ENCODE data around the gene CKS1B.

Gene CKS1B

GRCh38 chr1:155015527-155016230 lies 41.2 kb downstream of the CKS1B start:
- no peak overlapping the region for H3K4me3 ChIP-seq (replicated peaks; ENCODE audit: insufficient read depth, low read length)
- H3K27me3 ChIP-seq (ENCODE audit: insufficient read depth, poor library complexity, severe bottlenecking): no peaks in the 10 kb centered on the region
- H3K27ac ChIP-seq (replicated peaks): no peak overlapping the region
- TF ChIP-seq SPI1 (IDR thresholded peaks at IDR 0.05; ENCODE audit: borderline replicate concordance, low read depth): no peak
- TF ChIP-seq GABPA (IDR thresholded peaks at IDR 0.05; ENCODE audit: low read depth): no peak
- no peak for TF ChIP-seq CTCF (IDR thresholded peaks at IDR 0.05; ENCODE audit: insufficient read depth, low read length)
- peak in 1 of 2 experiments; percentile 45 for DNase-seq (ENCODE audit: low read depth in 1 of 2, low spot score in 1 of 2)

GRCh38 chr1:155016231-155016831 lies 41.9 kb downstream of the CKS1B start:
- Histone ChIP-seq H3K27ac (replicated peaks) (no peak overlapping the region; the same call in 1 of the 2 replicates), H3K4me3 (replicated peaks; ENCODE audit: insufficient read depth, low read length) (no peak overlapping the region), H3K27me3 (ENCODE audit: insufficient read depth, poor library complexity, severe bottlenecking) (no peaks in the 10 kb centered on the region)
- DNase-seq (ENCODE audit: low read depth in 1 of 2, low spot score in 1 of 2): peak in 1 of 2 experiments; percentile 28
- TF ChIP-seq CTCF (IDR thresholded peaks at IDR 0.05; ENCODE audit: insufficient read depth, low read length): no peak
- TF ChIP-seq SPI1 (IDR thresholded peaks at IDR 0.05; ENCODE audit: borderline replicate concordance, low read depth): no peak
- TF ChIP-seq POLR2AphosphoS5 (IDR thresholded peaks at IDR 0.05; ENCODE audit: low read depth): peak; percentile 67
- no peak for TF ChIP-seq GABPA (IDR thresholded peaks at IDR 0.05; ENCODE audit: low read depth)

GRCh38 chr1:155017041-155017945 lies 42.8 kb downstream of the CKS1B start:
- TF ChIP-seq CTCF (IDR thresholded peaks at IDR 0.05; ENCODE audit: insufficient read depth, low read length) (peak; percentile 97), SPI1 (IDR thresholded peaks at IDR 0.05; ENCODE audit: borderline replicate concordance, low read depth) (no peak), REST (IDR thresholded peaks at IDR 0.05; ENCODE audit: insufficient replicate concordance, low read depth) (no peak), POLR2AphosphoS5 (IDR thresholded peaks at IDR 0.05; ENCODE audit: low read depth) (peak; percentile 95), GABPA (IDR thresholded peaks at IDR 0.05; ENCODE audit: low read depth) (no peak)
- peak overlapping the region; percentile 15 for H3K4me3 ChIP-seq (replicated peaks; ENCODE audit: insufficient read depth, low read length)
- H3K27me3 ChIP-seq (ENCODE audit: insufficient read depth, poor library complexity, severe bottlenecking): no peaks in the 10 kb centered on the region
- peak overlapping the region; percentile 47 for H3K27ac ChIP-seq (replicated peaks)
- peak; percentile 80 to 86 for DNase-seq (ENCODE audit: low read depth in 1 of 2, low spot score in 1 of 2)

GRCh38 chr1:155017946-155018316 lies 43.5 kb downstream of the CKS1B start:
- peak overlapping the region; percentile 47; the same call in 1 of the 2 replicates for H3K27ac ChIP-seq (replicated peaks)
- peak in 1 of 2 experiments; percentile 55 for DNase-seq (ENCODE audit: low read depth in 1 of 2, low spot score in 1 of 2)
- no peaks in the 10 kb centered on the region for H3K27me3 ChIP-seq (ENCODE audit: insufficient read depth, poor library complexity, severe bottlenecking)
- H3K4me3 ChIP-seq (replicated peaks; ENCODE audit: insufficient read depth, low read length): no peak overlapping the region
- no peak for TF ChIP-seq POLR2AphosphoS5 (IDR thresholded peaks at IDR 0.05; ENCODE audit: low read depth)
- no peak for TF ChIP-seq REST (IDR thresholded peaks at IDR 0.05; ENCODE audit: insufficient replicate concordance, low read depth)
- no peak for TF ChIP-seq SPI1 (IDR thresholded peaks at IDR 0.05; ENCODE audit: borderline replicate concordance, low read depth)
- no peak for TF ChIP-seq CTCF (IDR thresholded peaks at IDR 0.05; ENCODE audit: insufficient read depth, low read length)
- TF ChIP-seq GABPA (IDR thresholded peaks at IDR 0.05; ENCODE audit: low read depth): no peak

Data from HL-60 (cell line).